Testis (tissue), 2 donors: ENCODE data around the gene ZNF644.

ENCODE experiments used
- CTCF ChIP-seq, 3 experiments: fragments of 450-650 bp in 2 of 3; fragments of 200-600 bp in 1 of 3; sonication (generic) in 1 of 3; IDR thresholded peaks; one replicate each; pipeline ENCODE4 v1.5.1; 2016 to 2019; ENCODE audit warnings: antibody characterized with exemption in 3 of 3, mild to moderate bottlenecking in 2 of 3, moderate library complexity in 1 of 3
- POLR2A ChIP-seq: fragments of 450-650 bp; IDR thresholded peaks from one replicate; pipeline ENCODE4 v1.6.1; 2017; ENCODE audit warnings: antibody characterized with exemption, mild to moderate bottlenecking, moderate library complexity

- TF ChIP-seq CTCF (IDR thresholded peaks at IDR 0.05) (no peak), POLR2A (no peak)
Measured at GRCh38 chr1:90963651-90964050, 58.2 kb downstream of the ZNF644 start.
